ENCODE measurements around the gene KSR1.
"Not testable (repeated sequence)": the region's sequence is repeated elsewhere in the genome, so short reads cannot be mapped to it uniquely, and the experiment has no call there.

KSR1 gene

DNA sequence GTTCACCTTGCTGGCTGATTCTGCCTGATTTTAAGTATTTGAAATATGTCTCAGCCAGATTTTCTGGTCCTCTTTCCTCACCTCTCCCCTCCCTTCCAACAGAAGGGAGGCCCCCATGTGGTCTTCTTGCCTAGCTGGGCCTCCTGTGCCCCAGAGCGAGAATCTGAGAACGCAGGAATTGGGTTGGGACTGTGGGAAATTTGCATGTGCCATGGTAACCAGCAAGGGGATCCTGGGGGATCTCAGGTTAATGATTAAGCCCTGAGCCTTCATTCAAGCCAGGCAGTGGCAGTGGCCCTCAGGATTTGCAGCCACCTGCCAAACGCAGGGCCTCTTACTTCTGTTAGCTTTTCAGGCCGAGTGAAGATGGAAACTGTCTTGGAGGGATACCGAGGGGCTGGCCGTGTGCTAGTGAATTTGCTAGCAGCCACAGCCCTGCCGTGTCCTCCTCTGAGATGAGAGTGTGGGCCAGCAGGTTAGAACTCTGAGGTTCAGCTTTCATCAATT lies 40.2 kb downstream of the KSR1 start:
- no peak for DNase-seq

DNA sequence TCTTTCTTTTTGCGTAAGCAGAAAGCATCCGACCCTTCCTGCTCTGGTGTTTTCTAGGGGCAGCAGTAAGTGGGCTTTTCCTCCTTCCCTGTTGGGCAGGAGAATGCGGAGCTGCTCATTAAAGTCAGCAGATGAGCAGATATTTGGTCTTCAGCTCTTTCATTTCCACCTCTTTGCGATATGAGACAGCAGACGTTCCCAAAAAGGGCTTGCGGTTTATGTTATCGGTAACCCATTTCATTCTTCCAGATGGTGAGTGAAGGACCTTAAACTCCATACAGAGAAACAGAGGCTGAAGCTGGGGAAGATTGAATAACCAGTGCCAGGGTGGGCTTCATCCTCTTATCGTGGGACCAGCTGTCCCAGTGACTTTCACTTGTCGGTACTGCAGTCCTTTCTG lies 40.7 kb downstream of the KSR1 start:
- no peak for DNase-seq

DNA sequence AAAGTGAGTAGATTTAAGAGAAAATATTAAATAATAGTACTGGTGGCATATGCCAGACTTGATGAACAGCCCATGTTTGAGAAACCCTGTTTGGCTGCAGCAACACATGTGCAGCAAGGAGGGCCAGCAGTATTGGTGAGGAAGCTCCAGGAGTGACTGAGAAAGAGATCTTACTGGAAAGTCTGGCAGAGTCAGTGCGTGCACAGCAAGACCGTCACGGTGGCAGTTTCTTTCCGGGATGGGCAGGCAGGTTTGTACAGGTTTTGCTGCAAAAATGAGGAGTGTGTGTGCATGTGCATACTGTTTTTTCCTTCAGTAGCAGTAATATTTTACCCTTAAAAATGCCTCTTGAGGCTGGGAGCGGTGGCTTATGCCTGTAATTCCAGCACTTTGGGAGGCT lies 41.4 kb downstream of the KSR1 start:
- DNase-seq = no peak

DNA sequence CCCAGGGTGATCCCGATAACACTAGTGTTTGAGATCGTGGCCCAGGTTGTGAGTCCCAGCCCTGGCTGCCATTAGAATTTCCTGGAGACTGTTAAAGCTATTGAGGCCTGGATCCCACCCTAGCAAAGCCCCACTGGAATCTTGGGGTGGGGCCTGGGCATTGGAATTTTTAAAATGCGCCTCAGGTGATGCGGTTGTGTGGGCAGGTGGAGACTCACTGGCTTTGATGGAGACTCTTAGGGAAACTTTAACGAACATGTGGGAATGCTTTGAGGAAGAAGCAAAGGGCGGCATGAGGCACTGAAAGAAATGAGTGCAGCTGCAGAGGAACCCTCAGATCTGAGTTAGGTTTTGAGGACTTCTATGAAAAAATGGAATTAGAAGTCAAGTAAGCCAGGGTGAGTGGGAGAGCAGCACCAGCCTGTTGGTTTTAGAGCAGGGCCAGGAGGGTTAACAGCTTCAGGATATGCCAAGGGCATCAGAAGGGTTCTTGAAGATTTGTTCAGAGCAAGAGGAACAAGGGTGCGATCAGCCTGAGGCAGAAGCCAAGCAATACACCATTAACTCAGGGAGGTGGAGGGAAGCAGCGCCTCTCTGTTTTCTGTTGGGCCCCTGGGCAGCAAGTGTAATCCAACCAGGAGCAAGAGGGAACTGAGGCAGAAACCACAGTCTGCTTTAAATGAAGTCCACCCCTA lies 42.5 kb downstream of the KSR1 start:
- DNase-seq = no peak

DNA sequence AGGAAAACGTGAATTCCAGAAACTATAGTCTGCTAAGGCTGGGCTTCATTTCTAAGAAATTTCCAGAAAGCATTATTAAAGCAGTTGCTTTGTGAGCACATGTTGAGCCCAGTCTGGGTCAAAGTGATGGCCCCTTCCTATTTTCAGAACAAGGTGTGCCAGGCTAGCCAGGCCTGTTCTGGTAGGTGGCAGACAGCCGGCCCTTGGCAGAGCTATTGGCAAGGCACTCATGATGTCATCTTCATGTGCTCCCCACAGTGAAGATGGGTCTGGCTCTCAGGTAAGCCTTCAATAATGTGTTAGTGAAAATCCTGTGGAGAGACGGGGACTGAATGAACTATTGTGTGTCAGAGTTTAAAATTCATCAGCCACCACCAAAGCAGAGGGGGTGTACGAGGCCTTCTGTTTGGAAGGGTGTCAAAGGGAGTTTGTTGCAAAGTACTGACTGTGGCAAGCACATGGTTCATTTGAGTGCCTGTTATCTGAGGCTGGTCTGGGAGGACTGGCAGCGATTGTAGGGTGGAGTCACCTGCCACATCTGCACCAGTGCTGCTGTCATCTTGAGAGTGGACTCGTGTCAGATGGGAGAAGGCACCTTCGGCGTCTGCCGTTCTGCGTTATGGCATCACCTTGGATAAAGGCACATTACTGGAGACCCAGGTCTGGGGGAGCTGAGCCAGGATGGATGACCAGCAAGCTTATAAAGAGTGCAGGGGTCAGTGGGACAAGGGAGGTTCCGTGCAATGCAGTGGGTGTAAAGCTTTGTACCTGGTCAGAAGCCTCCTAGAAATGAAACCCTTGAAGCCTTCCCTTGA lies 43.4 kb downstream of the KSR1 start:
- no peak for DNase-seq

DNA sequence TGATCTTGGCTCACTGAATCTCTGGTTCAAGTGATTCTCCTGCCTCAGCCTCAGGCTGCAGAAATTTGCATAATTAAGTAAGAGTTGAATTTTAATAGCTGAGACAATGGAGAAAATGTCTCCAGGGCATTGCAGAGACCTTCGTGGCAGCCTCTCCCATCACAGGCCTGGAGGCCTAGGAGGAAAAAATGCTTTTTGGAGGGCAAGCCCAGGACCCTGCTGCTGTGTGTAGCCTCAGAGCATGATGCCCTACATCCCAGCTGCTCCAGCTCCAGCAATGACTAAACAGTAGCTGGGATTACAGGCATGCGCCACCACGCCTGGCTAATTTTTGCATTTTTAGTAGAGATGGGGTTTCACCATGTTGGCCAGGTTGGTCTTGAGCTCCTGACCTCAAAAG lies 45.1 kb downstream of the KSR1 start:
- DNase-seq = not testable (repeated sequence)

DNA sequence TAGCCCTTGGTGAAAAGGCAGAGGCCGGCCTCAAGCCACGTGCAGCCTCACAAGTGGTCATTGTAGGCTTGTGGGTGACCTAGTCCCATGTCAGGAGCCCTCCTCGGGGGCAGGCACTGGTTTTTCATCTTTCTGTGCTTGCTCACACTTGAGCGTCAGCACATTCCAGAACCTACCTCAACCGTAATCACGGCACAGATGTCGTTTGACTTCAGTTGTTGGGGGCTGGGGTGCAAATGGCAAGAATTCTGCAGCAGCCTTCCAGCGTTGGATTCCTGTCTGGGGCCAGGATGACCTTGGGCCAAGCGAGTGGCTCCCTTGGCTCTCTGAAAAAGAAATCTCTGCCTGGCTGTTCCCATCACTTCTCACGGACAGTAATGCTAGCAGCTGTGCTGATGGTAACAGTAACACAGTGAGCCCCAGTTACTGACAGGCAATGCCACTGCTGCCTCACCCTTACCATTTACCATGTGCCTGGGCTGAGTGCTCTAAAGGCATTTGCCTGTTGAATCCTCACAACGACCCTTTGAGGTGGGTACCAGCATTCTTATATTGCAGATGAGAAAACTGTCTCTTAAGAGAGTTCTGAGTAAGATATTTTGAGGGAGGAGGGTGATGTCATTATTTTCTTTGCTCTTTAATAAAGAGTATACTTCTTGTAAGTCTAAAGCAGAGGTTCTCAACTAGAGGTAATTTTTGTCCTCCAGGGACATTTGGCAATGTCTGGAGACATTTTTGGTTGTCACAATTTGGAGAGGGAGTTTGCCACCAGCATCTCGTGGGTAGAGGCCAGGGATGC lies 46.5 kb downstream of the KSR1 start:
- no peak for DNase-seq

DNA sequence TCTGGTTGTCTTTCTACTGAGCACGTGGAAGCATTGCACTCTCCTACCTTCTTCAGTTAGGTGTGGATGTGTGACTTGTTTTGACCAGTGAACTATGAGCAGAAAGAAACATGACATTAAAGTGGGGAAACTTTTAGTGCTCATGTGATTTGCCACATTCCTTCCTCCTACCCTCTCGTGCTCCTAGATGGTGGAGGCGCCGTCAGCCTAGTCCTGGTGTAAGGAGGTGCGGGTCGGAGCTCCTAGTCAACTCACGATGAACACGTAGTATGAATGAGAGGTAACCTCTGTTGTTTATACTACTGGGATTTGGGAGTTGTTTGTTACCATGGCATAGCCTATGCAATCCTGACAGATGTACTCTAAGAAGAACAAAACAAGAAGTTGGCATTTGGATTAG lies 47.4 kb downstream of the KSR1 start:
- DNase-seq = no peak

DNA sequence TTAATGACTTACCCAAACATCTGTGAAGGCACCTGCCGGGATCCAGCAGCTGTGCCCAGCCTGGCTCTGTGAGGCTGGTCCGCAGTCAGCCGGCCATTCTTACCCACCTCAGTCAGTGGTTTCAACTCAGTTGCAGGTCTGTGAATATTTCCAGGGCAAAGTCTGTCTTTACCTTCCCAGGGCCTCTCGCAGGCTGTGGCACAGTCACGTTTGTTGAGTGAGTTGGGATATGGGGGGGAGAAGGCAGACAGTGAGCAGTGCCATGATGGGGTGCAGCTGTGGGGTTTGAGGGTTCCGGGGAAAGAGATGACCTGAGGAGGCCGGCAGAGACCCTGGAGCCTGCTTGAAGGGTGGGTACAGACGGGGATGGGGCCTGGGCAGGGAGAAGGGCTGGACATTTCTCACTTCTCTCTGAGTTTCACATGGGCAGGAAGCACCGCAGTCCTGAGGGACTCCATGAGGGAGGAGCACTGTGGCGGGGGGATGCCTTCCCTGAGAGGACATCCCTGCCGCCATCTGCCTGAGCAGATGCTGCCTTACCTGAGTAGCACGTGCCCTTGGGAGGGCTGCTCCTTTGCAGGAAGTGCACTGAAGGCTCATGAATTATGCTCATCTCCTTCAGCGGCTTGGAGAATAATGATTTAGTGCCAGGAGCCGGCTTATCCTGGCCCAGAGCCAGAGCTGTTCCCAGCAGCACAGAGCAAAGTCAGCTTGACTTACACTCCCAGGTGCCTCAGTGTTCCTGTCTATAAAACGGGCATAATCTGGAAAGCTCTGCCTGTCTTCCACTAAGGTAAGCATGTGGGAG lies 48.1 kb downstream of the KSR1 start:
- DNase-seq = no peak

DNA sequence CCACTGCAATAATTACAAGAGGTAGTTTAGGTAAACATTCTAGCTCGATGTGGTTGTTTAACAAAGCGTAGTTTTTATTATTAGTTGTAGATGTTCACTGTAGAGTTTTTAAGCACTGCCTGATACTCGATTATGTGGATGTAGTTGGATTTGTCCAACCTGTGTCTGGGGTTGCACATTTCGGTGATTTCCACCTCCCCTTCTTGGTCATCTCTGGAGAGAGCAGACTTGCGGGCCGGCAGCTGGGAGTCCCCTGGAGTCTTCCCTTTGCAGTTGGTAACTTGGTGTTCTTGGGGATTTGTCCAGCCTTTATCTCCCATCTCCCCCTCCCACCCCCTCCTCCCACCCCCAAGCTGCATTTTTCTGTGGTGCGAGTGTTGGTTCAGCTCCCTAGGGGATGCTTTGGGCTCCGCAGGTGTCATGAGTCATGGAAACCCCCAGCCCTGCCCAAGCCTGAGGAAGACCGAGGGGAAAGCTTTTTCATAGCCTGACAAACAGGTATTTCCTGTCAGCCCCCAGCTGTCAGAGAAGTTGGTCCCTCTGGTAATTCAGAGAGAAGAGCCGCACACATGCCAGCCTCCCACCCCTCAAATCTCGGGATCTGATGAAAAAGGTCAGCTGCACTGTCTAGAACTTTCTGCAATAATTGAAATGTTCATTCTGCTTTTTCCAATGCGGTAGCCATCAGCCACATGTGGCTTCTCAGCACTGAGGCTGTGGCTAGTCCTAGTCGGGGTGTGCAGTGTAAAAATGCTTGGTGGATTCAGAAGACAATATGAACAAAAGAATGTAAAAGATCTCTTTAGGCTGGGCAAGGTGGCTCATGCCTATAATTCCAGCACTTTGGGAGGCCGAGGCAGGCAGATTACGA lies 50.3 kb downstream of the KSR1 start:
- no peak for DNase-seq

DNA sequence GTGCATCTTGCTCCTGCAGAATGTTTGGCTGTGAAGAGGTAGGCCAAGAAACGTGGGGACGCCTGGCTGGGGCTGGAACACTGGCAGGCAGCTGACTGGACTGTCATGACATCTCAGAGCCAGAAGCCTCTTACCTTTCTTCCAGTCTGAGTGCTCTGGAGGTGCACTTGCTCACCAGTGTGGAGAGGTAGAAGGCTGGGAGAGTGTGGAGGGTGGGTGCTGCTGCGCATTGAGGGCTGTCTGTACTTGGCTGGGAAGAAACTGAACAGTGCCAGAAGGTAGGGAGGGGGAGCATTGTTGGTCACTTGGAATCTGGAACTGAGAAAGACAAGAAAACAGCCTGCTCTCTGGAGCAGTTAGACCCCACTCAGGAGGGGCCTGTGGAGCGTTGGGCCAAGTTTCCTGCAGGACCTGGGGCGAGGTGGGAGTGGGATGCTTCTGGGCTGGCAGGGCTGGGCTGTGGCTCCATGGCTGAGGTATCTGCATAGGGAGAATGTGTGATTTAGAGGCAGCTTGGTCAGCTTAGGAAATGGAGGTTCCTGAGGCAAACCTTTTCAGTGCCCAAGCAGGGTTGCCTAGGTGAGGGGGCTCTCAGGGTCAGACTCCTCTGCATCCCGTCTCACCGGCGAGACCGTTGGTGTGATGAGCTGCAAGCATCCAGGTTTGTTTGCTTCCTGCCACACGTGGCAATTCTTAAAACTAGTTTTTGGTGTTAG lies 55.1 kb downstream of the KSR1 start:
- no peak for DNase-seq

DNA sequence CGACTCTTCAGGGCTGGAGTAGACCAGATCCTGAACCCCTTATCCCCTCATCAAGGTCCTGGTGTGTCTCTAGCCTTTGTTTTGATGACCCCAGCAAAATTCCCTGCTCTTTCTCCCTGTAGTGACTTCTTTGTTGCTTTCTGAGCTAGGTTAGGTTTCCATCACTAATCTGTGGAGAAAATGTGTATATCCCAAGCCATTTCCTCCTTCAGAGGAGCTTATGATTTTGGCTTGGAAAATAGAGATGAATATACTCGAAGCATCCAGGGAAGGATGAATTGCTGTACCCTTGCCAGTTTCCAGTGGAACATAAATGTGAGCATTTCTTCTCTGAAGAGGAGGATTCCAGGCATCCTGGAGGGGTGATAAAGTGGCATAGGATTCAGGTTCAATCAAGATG lies 55.8 kb downstream of the KSR1 start:
- DNase-seq = no peak

DNA sequence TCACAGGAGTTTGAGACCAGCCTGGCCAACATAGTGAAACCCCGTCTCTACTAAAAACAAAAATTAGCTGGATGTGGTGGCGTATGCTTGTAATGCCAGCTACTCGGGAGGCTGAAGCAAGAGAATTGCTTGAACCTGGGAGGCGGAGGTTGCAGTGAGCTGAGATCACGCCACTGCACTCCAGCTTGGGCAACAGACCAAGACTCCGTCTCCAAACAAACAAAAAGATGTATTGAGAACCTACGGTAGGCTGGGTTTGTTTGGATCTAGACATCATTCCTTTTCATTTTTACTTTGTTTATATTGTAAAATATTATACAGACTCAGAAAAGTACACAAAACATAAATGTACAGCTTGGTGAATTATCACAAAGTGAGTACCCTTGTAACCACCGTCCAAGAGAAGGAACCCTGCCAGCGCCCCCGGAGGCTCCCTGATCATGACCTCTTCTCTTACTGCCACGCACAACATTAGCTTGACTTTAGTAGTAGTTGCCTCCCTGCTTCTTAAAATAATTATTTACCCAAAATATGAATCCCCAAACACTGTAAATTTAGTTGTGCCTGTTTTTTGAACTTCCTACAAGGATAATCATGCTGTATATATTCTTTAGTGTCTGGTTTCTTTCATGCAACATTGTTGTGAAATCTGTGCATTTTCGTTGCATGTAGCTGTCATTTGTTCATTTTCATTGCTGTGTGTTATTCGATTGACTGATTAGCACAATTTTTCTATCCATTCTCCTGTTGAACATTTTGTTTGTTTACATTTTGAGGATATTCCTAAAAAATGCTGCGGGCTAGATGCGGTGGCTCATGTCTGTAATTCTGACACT lies 56.5 kb downstream of the KSR1 start:
- DNase-seq = no peak

DNA sequence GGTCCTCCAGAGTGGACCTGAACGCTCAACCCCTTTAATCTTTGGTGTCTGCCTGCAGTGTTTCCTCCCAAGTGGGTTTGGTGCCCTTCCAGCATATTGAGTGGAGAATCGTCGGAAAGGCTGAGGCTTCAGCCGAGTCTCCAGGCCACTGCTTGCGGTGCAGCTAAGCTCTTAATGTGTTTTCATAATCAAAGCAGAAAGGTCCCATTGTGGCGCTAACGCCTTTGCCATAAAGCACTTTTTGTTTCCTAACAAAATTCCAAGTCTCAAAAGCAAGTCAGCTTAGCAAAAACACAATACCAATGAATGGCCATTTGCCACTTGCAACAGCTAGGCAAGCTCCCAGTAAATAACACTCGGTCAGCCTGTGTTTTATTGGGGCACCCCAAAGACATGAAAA lies 57.6 kb downstream of the KSR1 start:
- DNase-seq = no peak

DNA sequence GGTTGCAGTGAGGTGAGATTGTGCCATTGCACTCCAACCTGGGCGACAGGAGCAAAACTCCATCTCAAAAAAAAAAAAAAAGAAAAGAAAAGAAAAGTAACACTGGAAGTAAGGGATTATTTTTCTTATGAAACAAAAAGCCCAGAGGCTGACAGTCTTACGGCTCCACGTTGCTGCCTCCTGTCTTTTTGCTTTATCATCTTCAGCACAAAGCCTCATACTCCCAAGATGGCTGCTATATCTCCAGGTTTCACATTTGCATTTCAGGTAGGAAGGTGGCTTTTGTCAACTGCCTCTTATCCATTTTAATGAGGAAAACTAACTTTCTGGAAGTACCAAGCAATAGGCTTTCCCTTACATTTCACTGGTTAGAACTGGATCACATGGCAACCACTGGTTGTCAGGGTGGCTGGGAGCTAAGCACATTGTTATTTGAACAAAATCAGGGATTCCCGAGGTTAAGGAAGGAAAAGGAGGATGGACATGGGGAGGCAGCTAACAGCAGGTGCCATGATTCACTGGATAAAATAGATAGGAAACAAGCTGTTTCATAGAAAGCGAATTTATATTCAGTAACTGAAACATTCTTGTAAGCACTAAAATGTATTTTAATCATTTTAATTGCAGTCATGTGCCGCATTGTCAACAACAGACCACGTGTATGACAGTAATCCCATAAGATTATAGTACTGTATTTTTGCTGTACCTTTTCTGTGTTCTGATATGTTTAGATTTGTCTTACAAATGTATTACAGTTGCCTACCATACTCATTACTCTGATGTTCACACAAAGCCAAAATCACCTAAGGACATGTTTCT lies 58.6 kb downstream of the KSR1 start:
- DNase-seq = no peak

DNA sequence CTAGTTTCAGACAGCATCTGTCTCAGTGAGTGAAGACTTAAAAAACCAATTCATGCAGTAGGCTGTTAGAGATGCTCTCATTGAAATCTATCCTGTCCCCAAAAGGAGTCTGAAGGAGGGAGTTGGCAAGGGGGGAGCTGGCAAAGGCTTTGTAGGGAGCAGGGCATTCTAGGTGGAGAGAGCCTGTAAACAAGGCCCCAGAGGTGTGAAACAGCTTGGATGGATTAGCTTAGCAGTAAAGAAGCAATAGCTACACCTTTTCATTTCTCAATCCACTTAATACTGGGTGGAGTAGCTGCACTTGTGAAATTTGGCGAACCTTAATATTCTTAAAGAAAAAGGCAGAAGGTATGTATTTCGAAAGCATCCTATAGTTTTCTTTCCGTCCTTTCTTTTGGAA lies 61.8 kb downstream of the KSR1 start:
- no peak for DNase-seq

DNA sequence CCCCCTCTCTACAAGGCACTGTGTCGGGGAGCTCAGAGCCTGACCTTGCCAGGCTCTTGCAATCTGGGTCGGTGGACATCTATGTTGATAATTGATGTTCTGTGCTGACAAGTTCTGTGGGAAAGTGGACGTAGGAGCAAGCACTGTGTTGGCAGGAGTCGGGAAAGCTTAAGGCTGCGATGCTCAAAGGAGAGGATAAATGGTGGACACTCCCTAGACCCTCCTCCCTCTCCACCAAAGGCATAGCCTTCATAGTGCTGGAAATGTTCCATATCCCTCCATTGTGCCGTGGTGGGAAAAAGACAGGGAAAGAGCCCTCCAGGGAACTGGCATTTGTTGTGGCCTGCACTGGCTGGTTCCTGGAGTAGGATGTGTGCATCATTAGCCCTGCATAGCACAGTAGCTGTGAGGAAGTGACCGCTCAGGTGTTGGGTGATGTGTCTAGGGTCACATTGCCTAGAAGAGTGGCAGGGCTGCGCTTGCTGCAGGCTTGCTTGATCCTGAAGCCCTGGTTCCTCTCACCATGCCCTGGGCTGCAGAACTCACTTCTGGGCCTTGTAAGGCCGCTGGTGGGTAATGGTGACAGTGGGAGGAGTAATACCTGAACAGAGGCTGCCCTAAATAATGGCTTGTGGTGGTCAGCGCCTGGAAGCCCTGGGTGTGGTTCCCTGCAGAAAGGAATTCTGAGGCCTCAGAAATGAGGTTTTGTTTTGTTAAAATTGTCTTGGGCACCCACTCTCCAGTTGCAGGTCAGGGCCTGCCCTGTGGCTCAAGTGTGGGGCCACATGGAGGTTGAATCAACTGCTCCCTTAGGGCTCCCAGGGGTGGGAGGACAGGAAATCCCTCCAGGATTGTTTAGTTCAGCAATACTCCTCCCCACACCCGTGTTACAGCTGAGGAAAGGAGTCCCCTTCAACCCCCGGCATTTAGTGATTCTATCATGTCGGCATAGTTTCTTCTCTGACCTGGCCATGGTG lies 62.6 kb downstream of the KSR1 start:
- DNase-seq = no peak

DNA sequence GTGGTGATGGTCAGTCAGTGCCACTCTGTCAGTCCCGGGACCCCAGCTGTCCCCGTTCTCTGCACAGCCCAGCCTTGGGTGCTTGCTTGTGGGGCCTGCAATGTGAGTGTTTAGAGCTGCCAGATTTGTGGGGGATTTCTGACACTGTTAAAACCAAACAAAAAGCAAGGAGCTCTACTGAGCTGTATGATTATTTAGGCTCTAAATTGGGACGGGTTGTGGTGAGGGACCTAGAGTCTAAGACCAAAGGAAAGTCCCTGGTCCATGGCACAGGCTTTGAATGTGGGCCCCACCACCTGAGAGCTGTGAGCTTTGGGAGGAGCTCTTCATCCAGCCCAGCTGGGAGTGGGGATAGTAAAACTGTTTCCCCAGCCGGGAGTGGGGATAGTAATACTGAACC lies 63.3 kb downstream of the KSR1 start:
- no peak for DNase-seq

Data from NK-92 treated with Interleukin-12 subunit alpha and Interleukin-12 subunit beta, amount 100 ng/mL, for 24 hours (cell line).